SK-N-DZ (cell line): ENCODE results near the gene TBC1D1.

Experiments
- DNase-seq: peaks from one replicate; pipeline ENCODE4 v3.0.0-alpha.2; 2015; ENCODE audit warnings: low spot score

The TBC1D1 gene

GRCh38 chr4:38099908-38100407 is 209.1 kb downstream of the TBC1D1 start:
- DNase-seq, result no peak

GRCh38 chr4:38100474-38101255 is 209.8 kb downstream of the TBC1D1 start:
- DNase-seq, result no peak

GRCh38 chr4:38101563-38101962 is 210.7 kb downstream of the TBC1D1 start:
- DNase-seq, result no peak

GRCh38 chr4:38102957-38103588 is 212.2 kb downstream of the TBC1D1 start:
- DNase-seq, result no peak

- no peak for DNase-seq
Observed at GRCh38 chr4:38105475-38106220, 214.8 kb downstream of the TBC1D1 start.

GRCh38 chr4:38106311-38106710 is 215.4 kb downstream of the TBC1D1 start:
- no peak for DNase-seq

- no peak for DNase-seq
Observed at GRCh38 chr4:38106886-38107514, 216.1 kb downstream of the TBC1D1 start.

GRCh38 chr4:38107818-38108217 is 216.9 kb downstream of the TBC1D1 start:
- no peak for DNase-seq

- no peak for DNase-seq
Observed at GRCh38 chr4:38109370-38109769, 218.5 kb downstream of the TBC1D1 start.

GRCh38 chr4:38109896-38110295 is 219.0 kb downstream of the TBC1D1 start:
- DNase-seq, result no peak

GRCh38 chr4:38111024-38111423 is 220.1 kb downstream of the TBC1D1 start:
- DNase-seq, result no peak

GRCh38 chr4:38111717-38112116 is 220.8 kb downstream of the TBC1D1 start:
- DNase-seq, result no peak

- no peak for DNase-seq
Observed at GRCh38 chr4:38113132-38113531, 222.2 kb downstream of the TBC1D1 start.

GRCh38 chr4:38113551-38113950 is 222.7 kb downstream of the TBC1D1 start:
- DNase-seq, result no peak

- no peak for DNase-seq
Observed at GRCh38 chr4:38114386-38115150, 223.7 kb downstream of the TBC1D1 start.

GRCh38 chr4:38115601-38116000 is 224.7 kb downstream of the TBC1D1 start:
- no peak for DNase-seq

GRCh38 chr4:38117591-38117990 is 226.7 kb downstream of the TBC1D1 start:
- no peak for DNase-seq

- DNase-seq, result no peak
Observed at GRCh38 chr4:38119668-38120385, 228.9 kb downstream of the TBC1D1 start.

- no peak for DNase-seq
Observed at GRCh38 chr4:38120772-38121171, 229.9 kb downstream of the TBC1D1 start.

GRCh38 chr4:38122060-38122459 is 231.2 kb downstream of the TBC1D1 start:
- DNase-seq, result no peak
